NCI-H2227 (cell line): ENCODE data around the gene CNGA3.
"Not testable (repeated sequence)": the region's sequence is repeated elsewhere in the genome, so short reads cannot be mapped to it uniquely, and the experiment has no call there.

Experiments
- DNase-seq: peaks from one replicate; lab custom pipeline; 2025; ENCODE audit not compliant: unreplicated experiment; lab: John Stamatoyannopoulos, UW

CNGA3 gene

DNA sequence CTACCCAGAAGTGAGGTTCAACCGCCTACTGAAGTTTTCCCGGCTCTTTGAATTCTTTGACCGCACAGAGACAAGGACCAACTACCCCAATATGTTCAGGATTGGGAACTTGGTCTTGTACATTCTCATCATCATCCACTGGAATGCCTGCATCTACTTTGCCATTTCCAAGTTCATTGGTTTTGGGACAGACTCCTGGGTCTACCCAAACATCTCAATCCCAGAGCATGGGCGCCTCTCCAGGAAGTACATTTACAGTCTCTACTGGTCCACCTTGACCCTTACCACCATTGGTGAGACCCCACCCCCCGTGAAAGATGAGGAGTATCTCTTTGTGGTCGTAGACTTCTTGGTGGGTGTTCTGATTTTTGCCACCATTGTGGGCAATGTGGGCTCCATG is 49.7 kb downstream of the CNGA3 start:
- DNase-seq: no peak

GRCh38 chr2:98396745-98397355 is 50.6 kb downstream of the CNGA3 start:
- DNase-seq: no peak

DNA sequence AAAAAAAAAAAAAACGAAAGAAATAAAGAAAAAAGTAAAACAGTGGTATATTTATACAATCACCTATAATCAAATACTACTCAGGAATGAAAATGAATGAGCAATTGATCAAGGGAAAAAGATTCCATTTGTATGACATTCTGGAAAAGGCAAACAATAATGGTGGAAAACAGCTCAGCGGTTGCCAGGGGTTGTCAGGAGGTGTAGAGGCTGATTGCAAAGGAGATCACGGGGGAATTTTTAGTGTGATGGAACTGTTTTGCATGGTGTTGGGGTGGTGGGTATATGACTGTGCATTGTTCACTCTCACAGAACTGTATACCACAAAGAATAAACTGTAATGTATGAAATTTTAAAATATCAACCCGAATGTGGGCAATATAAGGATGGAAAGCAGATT is 52.9 kb downstream of the CNGA3 start:
- no peak for DNase-seq

DNA sequence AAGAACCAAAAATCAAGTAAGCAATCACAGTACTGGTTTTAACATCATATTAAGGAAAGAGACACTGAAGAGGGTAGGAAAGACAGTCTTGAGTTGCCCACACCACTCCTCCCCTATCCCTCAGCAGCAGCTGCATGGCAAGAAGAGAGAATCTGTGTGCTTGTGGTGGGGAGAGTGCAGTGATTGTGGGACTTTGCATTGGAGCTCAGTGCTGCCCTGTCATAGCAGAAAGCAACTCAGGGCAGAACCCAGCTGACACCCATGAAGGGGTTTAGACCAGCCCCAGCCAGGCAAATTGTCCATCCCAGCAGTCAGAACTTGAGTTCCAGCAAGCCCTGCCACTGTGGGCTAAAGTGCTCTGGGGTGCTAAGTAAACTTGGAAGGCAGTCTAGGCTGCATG is 57.6 kb downstream of the CNGA3 start:
- DNase-seq: no peak

DNA sequence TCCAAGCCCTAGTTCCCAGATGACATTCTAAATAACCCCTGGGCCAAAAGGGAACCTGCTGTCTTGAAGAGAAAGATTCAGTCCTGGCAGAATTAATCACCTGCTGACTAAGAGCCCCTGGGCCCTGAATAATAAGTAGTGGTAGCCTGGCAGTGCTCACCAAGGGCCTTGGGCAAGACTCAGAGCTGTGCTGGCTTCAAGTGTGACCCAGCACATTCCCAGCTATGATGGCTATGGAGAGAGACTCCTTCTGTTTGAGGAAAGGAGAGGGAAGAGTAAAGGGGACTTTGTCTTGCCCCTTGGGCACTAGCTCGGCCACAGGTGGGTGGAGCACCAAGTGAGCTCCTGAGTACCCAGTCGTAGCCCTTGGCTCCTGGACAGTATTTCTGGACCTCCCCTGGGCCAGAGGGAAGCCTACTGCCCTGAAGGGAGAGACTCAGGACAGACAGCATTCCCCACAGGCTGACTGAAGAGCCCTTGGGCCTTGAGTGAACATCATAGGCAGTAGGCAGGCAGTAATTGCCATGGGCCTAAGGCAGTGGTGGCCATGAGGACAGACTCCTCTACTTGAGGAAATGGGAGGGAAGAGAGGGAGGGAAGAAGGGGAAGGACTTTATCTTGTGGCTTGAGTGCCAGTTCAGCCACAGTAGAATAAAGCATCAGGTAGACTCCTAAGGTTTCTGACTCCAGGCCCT is 58.4 kb downstream of the CNGA3 start:
- no peak for DNase-seq

DNA sequence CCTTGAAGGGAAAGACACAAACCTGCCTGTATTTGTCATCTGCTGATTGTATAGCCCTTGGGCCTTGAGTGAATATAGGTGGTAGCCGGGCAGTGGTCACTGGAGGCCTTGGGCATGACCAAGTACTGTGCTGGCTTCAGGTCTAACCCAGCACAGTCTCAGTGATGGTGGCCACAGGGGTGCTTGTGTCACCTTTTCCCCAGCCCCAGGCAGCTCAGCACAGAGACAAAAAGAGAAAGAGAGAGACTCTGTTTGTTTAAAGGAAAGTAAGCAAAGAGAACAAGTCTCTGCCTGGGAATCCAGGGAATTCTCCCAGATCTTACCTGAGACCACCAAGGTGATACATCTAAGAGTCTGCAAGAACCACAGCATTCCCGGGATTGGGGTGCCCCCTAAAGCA is 59.0 kb downstream of the CNGA3 start:
- no peak for DNase-seq

GRCh38 chr2:98408155-98408554 is 61.9 kb downstream of the CNGA3 start:
- DNase-seq: no peak

- DNase-seq: peak; percentile 59
Measured at GRCh38 chr2:98412751-98413458, 66.6 kb downstream of the CNGA3 start.

GRCh38 chr2:98414246-98414645 is 68.0 kb downstream of the CNGA3 start:
- DNase-seq: not testable (repeated sequence)

GRCh38 chr2:98415719-98416248 is 69.5 kb downstream of the CNGA3 start:
- not testable (repeated sequence) for DNase-seq

- DNase-seq: no peak
Measured at GRCh38 chr2:98416383-98417159, 70.3 kb downstream of the CNGA3 start.

DNA sequence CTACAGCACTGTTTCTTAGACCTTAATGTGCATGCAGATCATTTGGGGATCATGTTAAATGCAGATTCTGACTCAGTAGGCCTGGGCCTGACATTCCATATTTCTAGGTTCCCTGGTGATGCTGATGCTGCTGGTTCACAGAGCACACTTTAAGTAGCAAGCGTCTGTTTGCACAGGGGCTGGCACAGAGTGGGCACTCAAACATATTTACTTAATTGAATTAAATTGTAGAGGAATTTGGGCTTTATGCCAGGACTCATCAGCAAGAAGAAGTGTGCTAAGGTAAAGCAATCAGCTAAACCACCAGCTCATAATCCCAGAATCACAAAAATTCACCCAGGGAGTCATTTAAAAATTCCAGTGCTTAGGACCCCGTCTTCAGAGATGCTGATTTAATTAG is 73.3 kb downstream of the CNGA3 start:
- no peak for DNase-seq

GRCh38 chr2:98419977-98420725 is 73.9 kb downstream of the CNGA3 start:
- DNase-seq: no peak

GRCh38 chr2:98422449-98422848 is 76.2 kb downstream of the CNGA3 start:
- no peak for DNase-seq

DNA sequence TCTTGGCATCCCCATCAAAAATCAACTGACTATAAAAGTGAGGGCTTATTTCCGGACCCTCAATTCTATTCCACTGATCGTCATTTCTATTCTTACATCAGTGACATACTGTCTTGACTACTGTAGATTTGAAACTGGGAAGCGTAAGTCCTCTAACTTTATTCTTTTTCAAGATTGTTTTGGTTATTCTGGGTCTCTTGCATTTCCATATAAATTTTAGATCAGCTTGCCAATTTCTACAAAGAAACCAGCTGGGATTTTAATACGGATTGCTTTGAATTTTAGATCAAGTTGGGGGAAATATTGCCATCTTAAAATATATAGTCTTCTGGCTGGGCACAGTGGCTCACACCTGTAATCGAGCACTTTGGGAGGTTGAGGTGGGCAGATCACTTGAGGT is 80.5 kb downstream of the CNGA3 start:
- DNase-seq: no peak

- DNase-seq: no peak
Measured at GRCh38 chr2:98432145-98432544, 85.9 kb downstream of the CNGA3 start.

GRCh38 chr2:98433363-98433964 is 87.2 kb downstream of the CNGA3 start:
- DNase-seq: no peak

DNA sequence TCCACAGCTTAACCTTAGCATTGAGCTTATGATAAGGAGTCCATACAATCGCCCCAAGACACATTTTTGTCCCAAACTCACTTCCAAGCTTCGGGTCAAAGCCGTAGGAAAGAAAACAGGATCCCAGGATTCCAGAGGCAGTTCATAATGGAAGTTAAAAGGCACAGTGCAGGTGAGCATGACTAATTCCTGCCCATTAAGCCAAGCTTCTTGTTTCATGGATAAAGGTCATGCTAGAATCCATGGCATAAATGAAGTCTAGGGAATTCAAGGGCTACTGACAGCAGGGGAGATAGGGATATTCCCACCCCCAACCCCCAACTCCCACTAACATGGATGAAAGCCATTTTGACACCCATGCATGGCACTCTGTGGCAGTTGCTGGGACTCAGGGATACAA is 88.2 kb downstream of the CNGA3 start:
- DNase-seq: no peak

DNA sequence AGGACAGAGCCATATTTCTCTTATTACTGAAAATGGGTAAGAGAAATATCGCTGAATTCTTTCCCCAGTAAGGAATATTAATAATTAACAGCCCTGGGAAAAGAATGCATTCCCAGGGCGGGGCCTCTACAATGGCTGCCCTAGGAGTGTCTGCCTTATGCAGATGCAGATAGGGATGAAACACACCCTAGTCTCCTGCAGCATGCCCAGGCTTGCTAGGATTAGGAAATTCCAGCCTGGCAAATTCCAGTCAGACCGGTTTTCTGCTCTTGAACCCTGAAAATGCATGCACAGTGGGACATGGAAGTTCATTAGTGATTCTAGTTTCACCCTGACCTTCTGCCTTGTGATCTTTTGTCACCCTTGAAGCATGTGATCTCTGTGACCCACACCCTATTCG is 89.4 kb downstream of the CNGA3 start:
- DNase-seq: not testable (repeated sequence)

DNA sequence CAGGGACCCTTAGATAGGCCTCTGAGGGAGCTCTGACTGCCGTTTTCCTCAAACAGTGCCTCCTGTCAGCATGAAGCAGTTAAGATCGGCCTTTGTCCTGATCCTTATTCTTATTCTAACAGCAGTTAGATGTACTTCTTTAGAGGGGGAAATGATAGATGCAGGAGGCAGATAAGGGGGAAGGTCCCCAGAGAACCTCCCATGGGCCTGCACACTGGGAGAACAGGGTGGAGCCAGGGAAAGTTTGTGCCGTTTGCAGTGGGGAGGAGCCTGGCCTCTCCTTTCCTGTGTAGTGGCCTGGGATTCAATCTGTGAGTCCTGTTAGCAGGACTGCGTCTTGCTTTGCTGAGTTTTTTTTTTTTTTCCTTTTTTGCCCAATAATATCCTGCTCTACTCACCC is 90.5 kb downstream of the CNGA3 start:
- DNase-seq: no peak
